ENCODE results near the gene SH3BP4. TPM values are rescaled to one million over a fixed set of nuclear protein-coding genes. Genes with fewer than 3 reads are reported as not detected.

SH3BP4 gene
- total RNA-seq, 1 donor, result 121 TPM

DNA sequence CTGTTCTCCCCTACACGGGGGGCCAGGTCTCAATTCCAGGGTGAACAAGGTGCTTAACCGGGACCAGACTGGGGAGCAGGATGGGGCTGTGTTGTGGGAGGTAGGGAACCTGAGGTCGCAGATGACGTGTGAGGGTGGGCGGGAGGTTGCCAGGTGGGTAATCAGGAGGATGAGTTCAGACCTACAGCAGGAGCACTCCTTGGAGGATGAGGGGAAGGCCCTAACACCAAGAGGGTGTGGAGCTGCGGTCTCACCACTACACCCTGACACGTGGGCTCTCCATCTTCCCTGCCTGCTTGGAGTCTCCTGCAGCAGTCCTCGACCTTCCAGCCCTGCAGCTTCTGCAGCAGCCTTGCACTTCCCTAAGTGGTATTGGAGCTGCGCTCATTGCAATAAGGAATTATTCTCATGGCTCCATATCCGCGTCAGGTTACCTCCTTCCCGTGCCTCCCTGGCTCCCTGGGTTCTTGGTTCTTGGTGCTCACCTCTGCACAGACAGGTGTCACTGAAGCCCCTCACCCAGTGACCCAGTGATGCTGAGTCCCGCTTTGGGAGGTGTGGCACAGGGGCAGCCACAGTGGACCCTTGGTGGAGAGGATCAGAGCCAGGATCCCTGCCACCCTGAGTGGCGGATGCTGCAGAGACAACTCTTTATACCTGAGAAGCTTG is 15.5 kb downstream of the SH3BP4 start:
- Histone ChIP-seq H3K27me3 (ENCODE audit: insufficient read depth, low read length) (no peaks in the 10 kb centered on the region), H3K36me3 (ENCODE audit: insufficient read depth, low read length) (peaks cover 29% of the 10 kb centered on the region), H3K9me3 (ENCODE audit: low read depth, low read length) (no peaks in the 10 kb centered on the region), H2AFZ (ENCODE audit: low read length) (no peak overlapping the region), H3K4me2 (ENCODE audit: insufficient read depth, low read length) (no peak overlapping the region), H3K4me3 (ENCODE audit: insufficient read depth, low read length) (no peak overlapping the region), H3K79me2 (ENCODE audit: insufficient read depth, low read length) (peaks cover 98% of the 10 kb centered on the region), H3K27ac (ENCODE audit: low read depth, low read length) (no peak overlapping the region), H3K4me1 (ENCODE audit: insufficient read depth, low read length) (peaks cover 67% of the 10 kb centered on the region), H4K20me1 (ENCODE audit: insufficient read depth, low read length) (peaks cover 79% of the 10 kb centered on the region)
- no peak for DNase-seq (ENCODE audit: insufficient read length, low spot score, missing footprints)
- TF ChIP-seq, protein P1, sequence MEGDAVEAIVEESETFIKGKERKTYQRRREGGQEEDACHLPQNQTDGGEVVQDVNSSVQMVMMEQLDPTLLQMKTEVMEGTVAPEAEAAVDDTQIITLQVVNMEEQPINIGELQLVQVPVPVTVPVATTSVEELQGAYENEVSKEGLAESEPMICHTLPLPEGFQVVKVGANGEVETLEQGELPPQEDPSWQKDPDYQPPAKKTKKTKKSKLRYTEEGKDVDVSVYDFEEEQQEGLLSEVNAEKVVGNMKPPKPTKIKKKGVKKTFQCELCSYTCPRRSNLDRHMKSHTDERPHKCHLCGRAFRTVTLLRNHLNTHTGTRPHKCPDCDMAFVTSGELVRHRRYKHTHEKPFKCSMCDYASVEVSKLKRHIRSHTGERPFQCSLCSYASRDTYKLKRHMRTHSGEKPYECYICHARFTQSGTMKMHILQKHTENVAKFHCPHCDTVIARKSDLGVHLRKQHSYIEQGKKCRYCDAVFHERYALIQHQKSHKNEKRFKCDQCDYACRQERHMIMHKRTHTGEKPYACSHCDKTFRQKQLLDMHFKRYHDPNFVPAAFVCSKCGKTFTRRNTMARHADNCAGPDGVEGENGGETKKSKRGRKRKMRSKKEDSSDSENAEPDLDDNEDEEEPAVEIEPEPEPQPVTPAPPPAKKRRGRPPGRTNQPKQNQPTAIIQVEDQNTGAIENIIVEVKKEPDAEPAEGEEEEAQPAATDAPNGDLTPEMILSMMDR (IDR thresholded peaks at IDR 0.05; ENCODE audit: extremely low read depth, low read depth, low read length), result no peak

DNA sequence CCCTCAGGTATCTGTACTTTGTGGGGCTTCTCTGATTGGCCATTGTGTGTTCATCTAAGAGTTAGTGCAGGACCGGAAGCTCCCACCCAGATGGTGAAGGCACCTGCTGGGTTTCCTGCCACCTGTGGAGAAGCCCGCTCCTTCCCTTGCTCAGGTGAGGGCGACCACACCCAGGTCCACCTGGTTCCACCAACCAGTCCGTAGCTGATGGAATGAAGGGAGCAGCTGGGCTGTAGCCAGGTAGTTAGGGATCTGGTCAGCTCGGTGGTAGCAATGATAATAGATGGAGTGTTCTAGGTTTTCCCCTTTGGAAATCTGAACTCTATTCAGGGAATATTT is 16.0 kb downstream of the SH3BP4 start:
- Histone ChIP-seq H3K4me1 (ENCODE audit: insufficient read depth, low read length) (peaks cover 72% of the 10 kb centered on the region), H4K20me1 (ENCODE audit: insufficient read depth, low read length) (peaks cover 82% of the 10 kb centered on the region)

DNA sequence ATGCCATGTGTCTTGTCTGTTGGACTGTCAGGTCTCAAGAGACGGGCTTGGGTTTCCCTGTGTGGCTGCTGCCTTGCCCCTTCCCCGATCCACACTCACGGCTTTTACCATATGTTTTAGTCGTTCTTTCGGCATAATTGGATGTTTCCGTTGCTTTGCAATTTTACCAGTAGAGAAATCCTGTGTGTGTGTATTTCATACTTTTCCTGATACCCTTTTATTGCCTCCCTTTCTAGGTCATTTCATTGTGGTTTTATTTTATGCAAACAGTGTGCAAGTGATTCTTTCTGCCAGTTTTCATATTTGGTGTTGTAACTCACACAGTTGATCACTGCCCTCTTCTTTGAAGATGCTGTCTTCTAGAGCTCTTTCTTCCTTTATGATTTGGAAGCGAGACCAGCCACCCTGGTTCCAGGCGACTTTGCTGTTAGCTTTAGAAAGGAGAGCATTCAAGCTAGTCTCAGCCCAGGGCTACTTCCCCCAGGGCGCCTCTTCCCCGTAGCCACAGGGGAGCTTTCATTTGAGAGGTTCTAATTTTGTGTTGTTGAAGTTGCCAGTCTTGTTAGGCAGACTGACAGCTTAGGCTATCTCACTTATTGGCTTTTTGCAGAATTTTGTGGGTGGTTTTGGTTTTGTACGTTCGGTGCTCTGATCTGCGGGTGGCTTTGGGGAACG is 17.0 kb downstream of the SH3BP4 start:
- peak; percentile 14 for DNase-seq (ENCODE audit: insufficient read length, low spot score, missing footprints)
- Histone ChIP-seq H3K27ac (ENCODE audit: low read depth, low read length) (peak overlapping the region; percentile 79), H3K36me3 (ENCODE audit: insufficient read depth, low read length) (peaks cover 33% of the 10 kb centered on the region), H3K9me3 (ENCODE audit: low read depth, low read length) (no peaks in the 10 kb centered on the region), H3K27me3 (ENCODE audit: insufficient read depth, low read length) (no peaks in the 10 kb centered on the region), H3K4me2 (ENCODE audit: insufficient read depth, low read length) (peak overlapping the region; percentile 71), H2AFZ (ENCODE audit: low read length) (peak overlapping the region; percentile 20), H3K4me1 (ENCODE audit: insufficient read depth, low read length) (peaks cover 75% of the 10 kb centered on the region), H3K4me3 (ENCODE audit: insufficient read depth, low read length) (peak overlapping the region; percentile 14), H3K79me2 (ENCODE audit: insufficient read depth, low read length) (peaks cover 98% of the 10 kb centered on the region), H4K20me1 (ENCODE audit: insufficient read depth, low read length) (peaks cover 83% of the 10 kb centered on the region)
- TF ChIP-seq, protein P1 (IDR thresholded peaks at IDR 0.05; ENCODE audit: extremely low read depth, low read depth, low read length), result no peak

More for the DNA sequence above, 16.0 kb downstream of the SH3BP4 start:
- peaks cover 29% of the 10 kb centered on the region for H3K36me3 ChIP-seq (ENCODE audit: insufficient read depth, low read length)
- no peaks in the 10 kb centered on the region for H3K9me3 ChIP-seq (ENCODE audit: low read depth, low read length)
- no peak for DNase-seq (ENCODE audit: insufficient read length, low spot score, missing footprints)
- TF ChIP-seq, protein P1 (IDR thresholded peaks at IDR 0.05; ENCODE audit: extremely low read depth, low read depth, low read length), result no peak
- no peak overlapping the region for H2AFZ ChIP-seq (ENCODE audit: low read length)
- peak overlapping the region; percentile 79 for H3K27ac ChIP-seq (ENCODE audit: low read depth, low read length)
- peaks cover 98% of the 10 kb centered on the region for H3K79me2 ChIP-seq (ENCODE audit: insufficient read depth, low read length)
- no peak overlapping the region for H3K4me3 ChIP-seq (ENCODE audit: insufficient read depth, low read length)
- no peaks in the 10 kb centered on the region for H3K27me3 ChIP-seq (ENCODE audit: insufficient read depth, low read length)
- H3K4me2 ChIP-seq (ENCODE audit: insufficient read depth, low read length), result peak overlapping the region; percentile 71

Data from osteoblast (primary cell).